Panc1 (cell line): Measurements from ENCODE around the gene ZNFX1.

Experiments
- CTCF ChIP-seq: fragments of 450-650 bp; IDR thresholded peaks from 2 replicates; pipeline ENCODE4 v1.5.1; 2017; ENCODE audit warnings: mild to moderate bottlenecking
- SIN3A ChIP-seq: IDR thresholded peaks from 2 replicates; pipeline ENCODE4 v1.6.1; 2012; ENCODE audit warnings: low read depth, mild to moderate bottlenecking, low read length, moderate library complexity, borderline replicate concordance; ENCODE audit not compliant: insufficient read depth
- TCF7L2 ChIP-seq: IDR thresholded peaks from 2 replicates; pipeline ENCODE4 v1.6.1; 2011; ENCODE audit warnings: mild to moderate bottlenecking, low read depth, low read length, inconsistent platforms

- TF ChIP-seq CTCF (no peak), SIN3A (no peak), TCF7L2 (no peak)
Measured at GRCh38 chr20:49261173-49261572, 16.7 kb downstream of the ZNFX1 start.
